ENCODE results near the gene STK11IP.

The STK11IP gene

GRCh38 chr2:219561179-219562048 lies 36.2 kb upstream of the STK11IP start:
- H3K4me1 Mint-ChIP-seq: peaks cover 29% of the 10 kb centered on the region
- TF ChIP-seq CTCF (IDR thresholded peaks at IDR 0.05): no peak
- peaks cover 3% of the 10 kb centered on the region for H3K27me3 Mint-ChIP-seq (ENCODE audit: low read depth, poor library complexity)
- H3K36me3 Mint-ChIP-seq (ENCODE audit: low read depth): peaks cover 59% of the 10 kb centered on the region
- no peak for DNase-seq
- no peak overlapping the region for H3K4me3 Mint-ChIP-seq
- H3K9me3 Mint-ChIP-seq: no peaks in the 10 kb centered on the region
- peak overlapping the region; percentile 96 for H3K27ac Mint-ChIP-seq

- DNase-seq: no peak
- H3K27me3 Mint-ChIP-seq (ENCODE audit: low read depth, poor library complexity): peaks cover 3% of the 10 kb centered on the region
- H3K9me3 Mint-ChIP-seq: no peaks in the 10 kb centered on the region
- H3K27ac Mint-ChIP-seq: no peak overlapping the region
- no peak for TF ChIP-seq CTCF (IDR thresholded peaks at IDR 0.05)
- H3K4me3 Mint-ChIP-seq: no peak overlapping the region
- H3K4me1 Mint-ChIP-seq: peaks cover 29% of the 10 kb centered on the region
- peaks cover 60% of the 10 kb centered on the region for H3K36me3 Mint-ChIP-seq (ENCODE audit: low read depth)
These were observed 35.3 kb upstream of the STK11IP start for GRCh38 chr2:219562049-219563020.

- no peak for TF ChIP-seq CTCF (IDR thresholded peaks at IDR 0.05)
- no peak for DNase-seq
- Mint-ChIP-seq H3K27me3 (ENCODE audit: low read depth, poor library complexity) (peaks cover 3% of the 10 kb centered on the region), H3K27ac (peak overlapping the region; percentile 65), H3K9me3 (no peaks in the 10 kb centered on the region), H3K36me3 (ENCODE audit: low read depth) (peaks cover 70% of the 10 kb centered on the region), H3K4me1 (peaks cover 34% of the 10 kb centered on the region), H3K4me3 (no peak overlapping the region)
These were observed 34.3 kb upstream of the STK11IP start for GRCh38 chr2:219563271-219563928.

- Mint-ChIP-seq H3K27me3 (ENCODE audit: low read depth, poor library complexity) (peaks cover 3% of the 10 kb centered on the region), H3K36me3 (ENCODE audit: low read depth) (peaks cover 67% of the 10 kb centered on the region), H3K4me3 (no peak overlapping the region), H3K4me1 (peaks cover 50% of the 10 kb centered on the region), H3K9me3 (no peaks in the 10 kb centered on the region), H3K27ac (no peak overlapping the region)
- no peak for DNase-seq
- TF ChIP-seq CTCF (IDR thresholded peaks at IDR 0.05): no peak
These were observed 32.3 kb upstream of the STK11IP start for GRCh38 chr2:219565130-219566080.

GRCh38 chr2:219566640-219567039 lies 31.0 kb upstream of the STK11IP start:
- H3K36me3 Mint-ChIP-seq (ENCODE audit: low read depth): peaks cover 67% of the 10 kb centered on the region
- TF ChIP-seq CTCF (IDR thresholded peaks at IDR 0.05): no peak
- DNase-seq: no peak
- H3K27me3 Mint-ChIP-seq (ENCODE audit: low read depth, poor library complexity): peaks cover 3% of the 10 kb centered on the region
- no peak overlapping the region for H3K4me3 Mint-ChIP-seq
- H3K9me3 Mint-ChIP-seq: no peaks in the 10 kb centered on the region
- no peak overlapping the region for H3K27ac Mint-ChIP-seq
- H3K4me1 Mint-ChIP-seq: peaks cover 40% of the 10 kb centered on the region
